ENCODE results near the gene DDR2. TPM values are rescaled to one million over a fixed set of nuclear protein-coding genes. Genes with fewer than 3 reads are reported as not detected.

Gene DDR2
- polyA plus RNA-seq, 3 donors = 0.07 TPM; not detected in 2

DNA sequence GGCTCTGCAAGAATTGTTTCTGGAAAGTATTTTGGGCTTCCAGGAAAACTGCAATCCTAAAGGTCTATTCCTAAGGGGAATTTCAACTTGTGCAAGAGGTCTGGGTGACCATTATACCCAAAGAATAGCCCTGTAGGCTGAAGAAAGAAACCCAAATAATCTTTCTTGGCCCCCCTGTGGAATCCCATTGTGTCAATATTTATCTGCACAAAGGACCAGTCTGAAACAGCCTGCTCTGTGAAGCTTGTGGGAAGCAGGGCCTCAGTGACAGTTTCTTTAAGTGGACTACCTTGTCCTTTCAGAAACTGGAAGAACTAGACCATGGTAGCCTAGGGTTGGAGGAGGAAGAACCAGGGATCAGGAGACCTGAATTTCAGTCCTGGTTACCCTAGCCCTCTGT lies 99.8 kb downstream of the DDR2 start:
- Mint-ChIP-seq H3K9me3 (peaks cover 0 to 10% (median 3%) of the 10 kb centered on the region in 7 donors), H3K4me3 (no peak overlapping the region), H3K27ac (no peak overlapping the region), H3K4me1 (no peaks in the 10 kb centered on the region), H3K27me3 (ENCODE audit: low read depth in 3 of 3) (peaks cover 0 to 3% (median 3%) of the 10 kb centered on the region in 3 donors), H3K36me3 (no peaks in the 10 kb centered on the region)
- Histone ChIP-seq H3K27me3 (ENCODE audit: control insufficient read depth in 2 of 2, insufficient read depth in 2 of 2, low read length in 2 of 2) (no peaks in the 10 kb centered on the region), H3K79me2 (ENCODE audit: insufficient read depth, low read length) (no peaks in the 10 kb centered on the region), H3K27ac (ENCODE audit: low read depth in 1 of 2, low read length in 2 of 2) (no peak overlapping the region), H3K4me2 (replicated peaks; ENCODE audit: extremely low read depth, low read length, poor library complexity, severe bottlenecking) (no peak overlapping the region), H3K4me3 (replicated peaks in 1 of 3; ENCODE audit: low read depth in 2 of 3, low read length in 3 of 3) (no peak overlapping the region), H2AFZ (ENCODE audit: insufficient read depth, low read depth, low read length, poor library complexity, severe bottlenecking) (no peak overlapping the region), H3K9me3 (replicated peaks in 1 of 2; ENCODE audit: control insufficient read depth in 1 of 2, insufficient read depth in 1 of 2, low read length in 2 of 2) (peaks cover 0 to 3% of the 10 kb centered on the region in 2 donors), H3K36me3 (replicated peaks in 1 of 2; ENCODE audit: control insufficient read depth in 1 of 2, insufficient read depth in 2 of 2, low read length in 2 of 2) (no peaks in the 10 kb centered on the region), H3K9ac (ENCODE audit: insufficient read depth, low read length, poor library complexity, severe bottlenecking) (no peak overlapping the region), H3K4me1 (ENCODE audit: control insufficient read depth in 1 of 2, insufficient read depth in 2 of 2, low read length in 2 of 2) (no peaks in the 10 kb centered on the region), H4K20me1 (ENCODE audit: insufficient read depth, low read length) (no peaks in the 10 kb centered on the region)
- DNase-seq = no peak
- TF ChIP-seq, protein P1, sequence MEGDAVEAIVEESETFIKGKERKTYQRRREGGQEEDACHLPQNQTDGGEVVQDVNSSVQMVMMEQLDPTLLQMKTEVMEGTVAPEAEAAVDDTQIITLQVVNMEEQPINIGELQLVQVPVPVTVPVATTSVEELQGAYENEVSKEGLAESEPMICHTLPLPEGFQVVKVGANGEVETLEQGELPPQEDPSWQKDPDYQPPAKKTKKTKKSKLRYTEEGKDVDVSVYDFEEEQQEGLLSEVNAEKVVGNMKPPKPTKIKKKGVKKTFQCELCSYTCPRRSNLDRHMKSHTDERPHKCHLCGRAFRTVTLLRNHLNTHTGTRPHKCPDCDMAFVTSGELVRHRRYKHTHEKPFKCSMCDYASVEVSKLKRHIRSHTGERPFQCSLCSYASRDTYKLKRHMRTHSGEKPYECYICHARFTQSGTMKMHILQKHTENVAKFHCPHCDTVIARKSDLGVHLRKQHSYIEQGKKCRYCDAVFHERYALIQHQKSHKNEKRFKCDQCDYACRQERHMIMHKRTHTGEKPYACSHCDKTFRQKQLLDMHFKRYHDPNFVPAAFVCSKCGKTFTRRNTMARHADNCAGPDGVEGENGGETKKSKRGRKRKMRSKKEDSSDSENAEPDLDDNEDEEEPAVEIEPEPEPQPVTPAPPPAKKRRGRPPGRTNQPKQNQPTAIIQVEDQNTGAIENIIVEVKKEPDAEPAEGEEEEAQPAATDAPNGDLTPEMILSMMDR (IDR thresholded peaks at IDR 0.05) = no peak
- intact Hi-C loops (cut with micrococcal nuclease) = no loop called here

DNA sequence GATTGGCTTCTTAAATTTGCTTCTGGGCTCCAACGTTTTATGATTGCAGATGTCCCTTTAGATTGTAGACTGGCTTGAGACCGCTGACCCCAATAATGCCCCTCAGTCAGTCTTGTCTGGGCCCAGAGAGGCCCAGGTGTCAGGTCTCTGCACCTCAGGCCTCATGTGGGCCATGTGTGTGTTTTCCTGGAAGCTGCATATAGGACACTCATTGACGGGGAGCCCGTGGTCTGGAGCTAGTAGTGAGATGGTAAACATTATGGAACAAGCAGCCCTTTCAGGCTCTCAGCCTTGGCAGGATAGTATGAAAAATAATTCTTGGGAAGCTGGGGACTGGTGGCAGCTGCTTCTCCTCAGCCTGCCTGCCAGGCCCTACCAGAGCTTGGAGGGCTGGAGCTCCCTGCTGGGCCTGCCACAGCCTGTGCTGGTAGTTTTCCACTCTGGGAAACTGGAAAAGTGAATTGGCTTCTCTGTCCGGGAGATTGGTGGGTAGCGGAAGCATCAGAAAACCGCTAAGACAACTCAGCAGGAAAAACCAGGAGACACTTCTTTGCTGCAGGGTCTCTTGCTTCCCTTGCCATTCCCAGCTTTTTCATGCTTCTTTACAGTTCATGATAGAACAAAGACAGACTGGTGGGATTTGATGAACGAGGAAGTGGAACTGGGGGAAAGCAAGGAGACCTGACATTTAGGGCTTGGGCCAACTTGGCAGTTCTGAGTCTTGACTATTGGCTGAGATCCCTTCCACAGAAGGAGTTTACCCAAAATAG lies 100.5 kb downstream of the DDR2 start:
- 88% methylated on average over 7 of the region's 8 CpGs for WGBS (ENCODE audit: insufficient coverage)

More for the DNA sequence above, 100.5 kb downstream of the DDR2 start:
- Mint-ChIP-seq H3K27me3 (ENCODE audit: low read depth in 3 of 3) (peaks cover 0 to 3% (median 3%) of the 10 kb centered on the region in 3 donors), H3K4me1 (no peaks in the 10 kb centered on the region), H3K9me3 (peaks cover 0 to 10% (median 3%) of the 10 kb centered on the region in 7 donors), H3K27ac (no peak overlapping the region), H3K36me3 (no peaks in the 10 kb centered on the region), H3K4me3 (no peak overlapping the region)
- H3K79me2 ChIP-seq (ENCODE audit: insufficient read depth, low read length) = no peaks in the 10 kb centered on the region
- H3K27me3 ChIP-seq (ENCODE audit: control insufficient read depth in 2 of 2, insufficient read depth in 2 of 2, low read length in 2 of 2) = no peaks in the 10 kb centered on the region
- H3K4me1 ChIP-seq (ENCODE audit: control insufficient read depth in 1 of 2, insufficient read depth in 2 of 2, low read length in 2 of 2) = no peaks in the 10 kb centered on the region
- H3K9me3 ChIP-seq (replicated peaks in 1 of 2; ENCODE audit: control insufficient read depth in 1 of 2, insufficient read depth in 1 of 2, low read length in 2 of 2) = peaks cover 0 to 3% of the 10 kb centered on the region in 2 donors
- no peaks in the 10 kb centered on the region for H4K20me1 ChIP-seq (ENCODE audit: insufficient read depth, low read length)
- H3K9ac ChIP-seq (ENCODE audit: insufficient read depth, low read length, poor library complexity, severe bottlenecking) = no peak overlapping the region
- intact Hi-C loops (cut with micrococcal nuclease) = no loop called here
- no peak overlapping the region for H3K4me3 ChIP-seq (replicated peaks in 1 of 3; ENCODE audit: low read depth in 2 of 3, low read length in 3 of 3)
- no peaks in the 10 kb centered on the region for H3K36me3 ChIP-seq (replicated peaks in 1 of 2; ENCODE audit: control insufficient read depth in 1 of 2, insufficient read depth in 2 of 2, low read length in 2 of 2)
- TF ChIP-seq, protein P1 (IDR thresholded peaks at IDR 0.05) = no peak
- no peak overlapping the region for H3K27ac ChIP-seq (ENCODE audit: low read depth in 1 of 2, low read length in 2 of 2)
- no peak overlapping the region for H3K4me2 ChIP-seq (replicated peaks; ENCODE audit: extremely low read depth, low read length, poor library complexity, severe bottlenecking)
- no peak overlapping the region for H2AFZ ChIP-seq (ENCODE audit: insufficient read depth, low read depth, low read length, poor library complexity, severe bottlenecking)
- DNase-seq = no peak

Data from CD14-positive monocyte (primary cell).